NCI-H526 (cell line): ENCODE measurements around the gene PKNOX2.

Experiments used
- DNase-seq, 2 experiments: peaks; one replicate each; lab custom pipeline; 2025; lab: John Stamatoyannopoulos, UW

Gene PKNOX2

DNA sequence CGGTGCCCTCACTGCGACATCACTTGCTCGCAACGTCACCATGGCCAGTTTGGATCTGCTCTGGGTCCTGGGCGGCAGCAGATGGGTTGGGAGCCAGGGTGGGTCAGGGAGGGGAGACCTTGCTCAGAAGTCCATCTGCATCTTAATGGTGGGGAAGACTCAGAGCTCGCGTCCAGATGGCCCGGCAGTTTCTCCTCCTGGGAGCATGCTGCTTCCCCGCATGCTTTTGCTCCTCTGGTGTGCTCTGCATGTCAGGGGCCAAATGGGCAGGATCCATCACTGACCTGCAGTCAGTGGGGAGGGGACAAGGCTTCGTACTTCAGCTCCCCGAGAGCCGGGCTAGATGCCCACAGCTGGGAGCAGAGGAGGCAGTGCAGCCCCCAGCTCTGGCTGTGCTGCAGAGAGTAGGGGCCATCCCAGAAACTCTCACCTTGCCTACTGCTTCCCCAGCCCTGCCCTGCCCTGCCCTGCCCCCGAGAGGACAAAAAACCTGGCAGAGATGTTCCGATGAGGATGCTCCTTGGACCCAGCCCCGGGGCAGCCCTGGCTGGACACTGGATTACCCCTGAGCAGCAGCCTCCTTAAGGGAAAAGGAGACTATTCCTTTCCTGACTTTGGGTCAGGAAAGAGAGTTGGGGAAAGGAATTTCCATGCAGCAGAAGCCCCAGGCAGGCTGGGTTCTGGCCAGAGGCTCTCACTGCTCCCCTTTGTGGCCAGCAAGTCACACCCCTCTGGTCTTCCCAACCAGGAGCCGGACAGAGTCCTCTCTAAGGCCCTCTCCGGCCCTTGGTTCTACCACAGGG lies 149.9 kb downstream of the PKNOX2 start:
- no peak for DNase-seq

DNA sequence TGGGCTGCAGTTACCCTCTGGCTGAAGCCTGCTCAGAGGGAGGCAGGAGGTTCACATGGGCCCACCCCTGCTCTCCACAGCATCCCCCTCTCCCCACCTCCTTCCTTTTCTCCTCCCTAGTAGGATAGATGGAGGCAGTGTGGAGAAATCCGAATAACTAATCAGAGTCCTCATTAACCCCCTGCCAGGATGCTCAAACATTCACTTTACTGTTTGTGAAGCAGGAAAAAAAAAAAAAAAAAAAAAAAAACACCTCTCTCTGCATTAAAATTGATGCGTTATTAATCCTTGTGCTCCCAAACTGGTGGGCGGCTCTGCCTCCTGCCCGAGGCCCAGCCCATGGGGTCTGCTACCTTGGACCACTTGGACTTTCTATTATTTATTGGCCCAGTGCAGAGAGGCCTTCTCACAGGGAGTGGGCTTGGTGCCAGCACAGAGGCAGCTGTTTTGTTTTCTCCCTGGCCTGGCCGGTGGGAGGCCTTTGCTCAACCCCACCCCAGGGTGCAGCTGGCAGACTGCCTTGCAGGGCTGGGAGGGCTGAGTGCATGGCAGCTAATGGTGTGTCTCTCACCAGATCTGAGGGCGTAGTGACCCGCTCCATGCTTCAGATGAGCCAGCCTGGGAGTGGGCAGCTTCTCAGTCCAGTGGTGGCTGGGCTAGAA lies 150.7 kb downstream of the PKNOX2 start:
- no peak for DNase-seq

DNA sequence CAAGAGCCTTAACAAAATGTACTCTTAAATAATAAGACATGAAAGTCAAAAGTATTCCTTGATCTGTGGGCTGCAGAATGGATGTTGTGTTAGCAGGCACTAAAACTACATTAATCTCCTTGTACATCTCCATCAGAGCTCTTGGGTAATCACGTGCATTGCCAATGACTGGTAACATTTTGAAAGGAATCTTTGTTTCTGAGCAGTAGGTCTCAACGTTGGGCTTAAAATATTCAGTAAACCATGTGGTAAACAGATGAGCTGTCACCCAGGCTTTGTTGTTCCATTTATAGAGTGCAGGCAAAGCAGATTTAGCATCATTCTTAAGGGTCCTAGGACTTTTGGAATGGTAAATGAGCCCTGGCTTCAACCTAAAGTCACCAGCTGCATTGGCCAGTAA lies 152.9 kb downstream of the PKNOX2 start:
- no peak for DNase-seq

DNA sequence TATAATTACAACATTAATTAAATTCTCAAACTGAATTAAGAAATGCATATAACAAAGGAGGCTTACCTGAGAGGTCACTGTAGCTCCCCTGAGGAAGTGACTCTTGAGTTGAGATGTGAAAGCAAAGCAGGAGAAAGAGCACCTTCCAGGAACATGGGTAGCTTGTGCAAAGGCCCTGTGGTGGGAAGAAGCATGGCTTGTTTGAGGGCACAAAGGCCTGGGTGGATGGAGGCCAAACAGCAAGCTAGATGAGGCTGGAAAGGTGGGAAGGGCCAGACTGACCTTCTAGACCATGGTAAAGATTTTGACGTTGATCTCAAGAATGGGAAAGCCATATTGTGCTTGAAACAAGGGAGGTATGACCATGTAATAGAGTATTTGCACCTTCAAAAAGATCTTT lies 155.1 kb downstream of the PKNOX2 start:
- DNase-seq: no peak

DNA sequence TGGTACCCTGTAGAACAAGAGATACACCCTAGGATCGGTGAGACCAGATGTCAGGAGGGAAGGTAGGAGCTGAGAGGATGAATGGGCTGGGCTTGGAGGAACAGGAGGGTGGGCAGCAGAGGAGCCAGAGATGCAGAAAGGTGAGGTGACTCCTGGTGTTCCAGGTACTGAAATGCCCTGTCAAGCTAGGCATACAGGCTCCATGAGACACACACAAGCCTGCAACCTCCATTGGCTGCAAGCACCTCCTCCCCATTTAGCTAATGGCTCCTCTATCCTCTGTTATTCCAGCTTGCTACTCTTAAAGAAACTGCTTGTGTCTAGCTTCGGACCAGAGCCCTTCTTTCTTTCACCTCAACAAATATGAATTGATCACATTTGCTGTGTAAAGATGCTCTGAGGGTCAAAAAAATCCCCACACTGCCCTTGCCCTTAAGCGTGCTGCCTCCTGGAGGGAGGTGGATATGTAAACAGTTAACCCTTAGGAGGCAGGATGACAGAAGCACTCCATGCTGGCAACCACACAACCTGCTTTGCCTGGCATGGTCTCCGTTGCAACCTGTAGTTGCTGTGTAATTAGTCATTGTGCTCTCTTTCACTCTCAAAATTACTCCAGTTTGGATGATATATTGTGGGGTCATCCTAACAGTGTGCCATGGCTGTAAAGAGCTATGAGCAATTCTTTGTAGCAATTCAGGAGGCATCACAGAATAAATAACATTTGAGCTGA lies 156.0 kb downstream of the PKNOX2 start:
- no peak for DNase-seq

DNA sequence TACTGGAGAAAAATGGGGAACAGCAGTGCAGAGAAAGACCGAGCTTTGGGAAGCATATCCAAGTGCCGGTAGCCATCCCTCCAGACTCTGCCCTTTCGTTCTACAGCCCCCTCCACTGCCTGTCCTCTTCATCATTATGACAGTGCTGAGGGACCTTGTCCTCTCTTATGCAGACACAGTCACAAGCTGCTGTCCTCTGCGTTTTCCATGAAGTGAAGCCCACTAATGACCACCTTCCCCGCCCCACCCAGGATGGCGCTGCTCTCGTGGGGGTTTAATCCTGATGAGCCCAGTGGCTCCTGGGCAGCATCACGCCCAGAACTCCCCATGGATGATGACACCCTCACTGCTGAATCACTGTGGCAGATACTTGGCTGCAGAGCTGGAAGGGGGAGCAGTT lies 157.7 kb downstream of the PKNOX2 start:
- no peak for DNase-seq

DNA sequence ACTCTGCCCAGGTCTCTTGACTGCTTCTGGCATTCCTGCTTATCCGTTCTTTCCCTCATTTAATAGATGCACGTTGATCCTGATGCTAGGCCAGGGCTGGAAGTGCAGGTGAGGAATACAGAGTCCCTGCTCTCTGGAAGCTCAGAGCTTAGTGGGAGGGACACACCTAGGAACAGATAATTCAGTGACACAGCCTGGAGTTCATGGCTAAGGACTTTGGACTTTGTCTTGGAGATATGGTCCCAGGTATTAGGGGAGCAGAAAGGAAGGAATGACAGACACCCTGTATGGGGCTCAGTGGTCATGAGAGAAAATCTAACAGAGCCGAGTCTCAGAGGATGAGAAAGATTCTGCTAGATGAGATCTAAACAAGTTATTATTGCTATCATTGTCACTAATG lies 160.6 kb downstream of the PKNOX2 start:
- no peak for DNase-seq

DNA sequence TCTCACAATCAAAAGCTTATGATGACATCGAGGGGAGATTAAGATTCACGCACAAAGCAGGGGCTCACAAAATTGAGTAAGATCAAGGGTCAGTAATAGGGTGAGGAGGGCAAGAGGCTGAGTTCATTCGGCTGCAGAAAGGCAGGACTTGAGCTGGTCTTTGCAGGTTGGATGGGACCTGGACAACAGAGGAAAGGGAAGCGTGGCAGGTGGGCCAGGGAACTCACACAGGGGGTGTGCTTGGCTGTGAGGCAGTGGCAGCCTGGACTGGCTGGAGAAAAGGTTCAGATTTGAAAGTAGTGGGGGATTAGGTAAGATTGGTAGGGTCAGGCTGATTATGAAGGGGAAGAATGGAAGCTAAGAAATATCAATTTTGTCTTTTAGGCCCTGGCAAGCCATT lies 161.6 kb downstream of the PKNOX2 start:
- DNase-seq: no peak

DNA sequence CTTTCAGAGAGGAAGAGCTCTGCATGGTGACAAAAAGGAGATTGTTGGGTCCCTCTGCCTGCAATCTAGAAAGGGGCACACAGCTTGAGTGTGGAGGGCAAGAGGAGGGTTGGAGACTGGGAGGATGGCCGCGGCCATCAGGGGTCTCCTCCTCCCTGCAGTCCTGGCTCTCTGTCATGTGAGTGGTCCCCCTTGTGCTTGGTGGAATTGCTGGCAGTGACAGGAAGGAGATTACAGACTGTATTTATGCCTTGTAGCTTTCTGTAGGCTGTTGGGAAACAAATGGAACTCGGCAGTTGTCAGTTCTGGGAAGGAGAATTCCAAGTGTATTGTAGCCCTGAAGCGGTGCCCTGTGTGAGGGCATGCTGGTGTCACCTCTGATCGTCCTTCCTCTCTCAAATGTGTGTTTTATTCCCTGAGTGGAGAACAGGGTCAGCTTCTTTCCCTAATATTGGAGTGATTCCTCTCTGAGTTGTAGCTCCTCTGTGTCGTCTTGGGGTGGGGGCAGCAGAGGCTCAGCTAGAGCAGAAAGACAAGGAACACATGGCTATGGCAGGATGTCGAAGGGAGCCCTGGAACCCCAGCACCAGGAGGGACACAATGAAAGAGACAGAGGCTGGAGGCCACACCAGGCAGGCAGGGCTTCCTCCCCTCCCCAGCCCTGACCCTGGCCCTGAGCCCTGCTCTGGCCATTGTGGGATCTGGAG lies 163.1 kb downstream of the PKNOX2 start:
- no peak for DNase-seq

DNA sequence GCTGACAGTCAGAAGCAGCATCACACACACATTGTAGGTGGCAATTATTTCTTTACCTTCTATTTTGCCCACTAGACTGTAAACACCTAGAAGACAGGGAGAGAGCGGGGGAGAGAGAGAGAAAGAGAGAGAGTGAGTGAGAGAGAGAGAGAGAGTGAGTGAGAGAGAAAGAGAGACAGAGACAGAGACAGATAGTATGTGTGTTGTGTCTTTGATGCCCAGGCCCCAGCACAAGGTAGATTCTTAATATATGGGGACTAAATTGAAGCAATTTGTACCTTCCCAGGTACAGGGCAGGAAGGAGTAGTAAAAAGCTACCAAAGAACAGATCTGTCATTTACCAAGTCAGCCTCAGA lies 163.7 kb downstream of the PKNOX2 start:
- DNase-seq: no peak

DNA sequence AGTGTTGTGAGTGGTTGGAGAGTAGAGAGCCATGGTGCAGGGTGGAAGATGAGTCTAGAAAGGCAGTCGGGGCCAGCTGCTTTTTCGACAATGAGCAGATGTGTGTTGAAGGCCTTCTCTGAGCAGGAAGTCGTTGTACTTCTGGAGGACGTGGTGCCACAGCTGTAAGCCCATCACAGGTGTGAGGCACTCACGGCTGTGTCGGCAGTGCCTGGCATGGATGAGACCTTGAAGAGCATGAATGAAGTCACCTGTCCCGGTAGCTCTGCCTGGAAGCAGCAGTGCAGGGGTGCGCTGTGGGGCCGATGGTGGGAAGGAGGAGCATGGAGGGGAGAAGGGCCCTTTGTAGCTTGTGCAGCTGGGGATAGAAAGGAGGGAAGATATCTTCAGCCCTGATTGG lies 165.2 kb downstream of the PKNOX2 start:
- no peak for DNase-seq

DNA sequence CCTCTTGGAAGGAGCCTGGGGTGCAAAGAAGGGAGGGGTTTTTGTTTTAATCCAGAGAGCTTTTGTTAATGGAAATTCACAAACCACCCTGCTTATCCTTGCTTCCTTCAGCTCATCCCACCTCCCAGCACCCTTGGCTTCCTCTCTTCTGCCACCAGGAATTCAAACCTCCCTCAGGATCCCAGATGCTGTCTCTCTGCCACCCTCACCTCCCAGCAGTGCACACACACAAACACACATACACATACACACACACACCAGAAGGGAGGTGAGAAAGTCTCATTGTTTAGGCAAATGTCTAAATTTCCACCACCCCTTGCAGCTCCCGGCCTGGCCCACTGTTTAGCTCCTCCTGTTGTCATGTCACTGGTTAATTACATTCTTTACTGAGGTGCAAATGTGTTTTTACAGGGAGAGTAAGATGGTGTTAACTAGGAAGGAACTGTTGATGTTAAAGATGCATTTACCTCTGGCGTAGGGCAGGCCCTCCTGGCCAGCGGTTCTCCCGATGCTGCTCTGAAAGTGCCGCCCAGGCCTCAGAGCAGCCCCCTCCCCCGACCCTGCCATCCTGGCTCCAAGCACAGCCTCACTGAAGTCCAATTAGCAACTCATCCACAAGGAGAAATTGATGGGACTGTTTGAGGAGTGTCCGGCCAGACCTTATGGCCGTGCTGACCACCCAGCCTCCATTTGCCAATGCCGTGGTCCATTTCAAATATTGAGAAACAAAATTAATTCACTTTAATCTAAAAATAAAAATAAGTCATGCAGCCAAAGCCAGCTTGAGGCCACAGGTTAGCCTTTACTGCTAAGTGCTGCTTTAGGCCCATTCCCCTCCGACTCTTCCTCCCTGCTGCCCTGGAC lies 166.1 kb downstream of the PKNOX2 start:
- DNase-seq: no peak

DNA sequence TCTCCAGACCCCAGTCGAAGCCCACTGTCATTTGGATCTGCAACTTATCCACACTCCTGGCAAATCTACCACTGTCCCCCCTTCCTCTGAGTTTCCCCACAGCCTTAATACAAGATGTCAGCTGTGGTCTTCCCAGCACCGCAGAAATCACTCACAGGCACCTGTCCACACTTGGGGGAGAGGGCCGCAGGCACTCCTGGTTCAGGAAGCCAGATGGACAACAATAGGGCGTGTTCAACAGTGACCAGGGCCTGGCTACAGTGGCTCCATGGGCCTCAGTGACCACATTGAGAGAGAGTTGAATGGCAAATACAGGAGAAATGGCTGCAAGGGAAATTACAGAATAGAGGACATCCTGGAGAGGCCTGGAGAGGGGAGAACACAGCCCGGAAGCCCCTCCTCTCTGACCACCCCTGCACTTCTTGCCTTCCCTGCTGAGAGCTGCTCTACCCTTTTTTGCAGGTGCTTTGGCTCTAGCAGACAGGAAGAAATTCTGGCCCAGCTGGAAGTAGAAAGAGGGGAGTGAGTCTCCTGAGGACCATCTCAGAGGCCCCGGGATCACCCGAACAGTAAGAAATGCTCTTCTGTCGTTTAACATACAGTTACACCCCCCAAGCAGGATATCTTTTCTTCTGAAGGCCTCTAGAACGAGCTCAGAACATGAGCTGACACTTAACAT lies 166.9 kb downstream of the PKNOX2 start:
- DNase-seq: no peak

DNA sequence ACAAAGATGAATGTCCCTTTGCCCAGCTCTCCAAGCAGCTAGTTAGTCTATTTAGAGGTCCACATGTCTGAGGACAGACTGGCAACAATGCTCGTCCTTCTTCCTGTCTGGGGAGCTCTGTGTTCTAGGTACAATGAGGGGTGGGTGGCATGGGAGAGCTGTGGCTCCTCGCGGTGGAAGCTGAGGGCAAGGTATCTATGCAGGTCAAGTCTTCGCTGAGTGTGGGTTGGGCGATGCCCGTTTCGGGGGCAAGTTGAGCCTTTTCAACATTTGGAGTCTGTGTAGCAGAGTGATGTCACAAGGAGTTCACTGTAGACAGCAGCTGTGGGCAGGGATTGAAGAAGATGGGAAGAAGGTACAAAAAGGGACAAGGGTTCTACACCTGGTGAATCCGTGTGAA lies 168.3 kb downstream of the PKNOX2 start:
- no peak for DNase-seq

DNA sequence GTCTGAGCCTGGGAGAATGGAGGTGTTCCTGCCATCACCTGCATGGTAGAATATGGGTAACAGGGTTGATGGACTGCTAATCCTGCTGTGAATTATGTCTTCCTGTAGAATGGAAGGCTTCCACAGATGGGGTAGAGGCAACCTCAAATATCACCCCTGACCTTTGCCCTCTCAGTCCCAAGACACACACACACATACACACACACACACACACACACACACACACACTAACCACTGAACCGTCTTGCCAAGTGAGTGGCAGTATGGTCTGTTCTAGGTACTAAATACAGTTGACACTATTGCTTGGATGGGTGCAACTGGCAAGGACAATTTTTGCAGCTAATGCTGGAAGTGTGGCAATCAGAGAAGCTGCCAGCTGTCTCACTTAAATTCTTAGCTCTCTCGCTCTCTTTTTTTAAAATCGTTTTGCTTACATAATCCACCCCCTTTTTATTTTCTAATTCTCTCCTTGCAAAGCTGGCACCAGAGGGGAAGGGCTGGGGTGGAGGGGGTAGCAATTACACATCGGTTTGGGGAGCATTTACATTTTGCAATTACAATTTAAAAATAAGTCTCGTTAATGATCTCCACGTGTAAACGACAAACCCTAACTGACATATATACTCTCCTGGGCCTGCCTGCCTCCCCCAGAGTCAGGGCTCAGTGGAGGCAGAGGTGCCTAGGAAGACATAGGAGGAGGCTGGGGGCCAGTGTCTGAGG lies 169.0 kb downstream of the PKNOX2 start:
- DNase-seq: no peak

DNA sequence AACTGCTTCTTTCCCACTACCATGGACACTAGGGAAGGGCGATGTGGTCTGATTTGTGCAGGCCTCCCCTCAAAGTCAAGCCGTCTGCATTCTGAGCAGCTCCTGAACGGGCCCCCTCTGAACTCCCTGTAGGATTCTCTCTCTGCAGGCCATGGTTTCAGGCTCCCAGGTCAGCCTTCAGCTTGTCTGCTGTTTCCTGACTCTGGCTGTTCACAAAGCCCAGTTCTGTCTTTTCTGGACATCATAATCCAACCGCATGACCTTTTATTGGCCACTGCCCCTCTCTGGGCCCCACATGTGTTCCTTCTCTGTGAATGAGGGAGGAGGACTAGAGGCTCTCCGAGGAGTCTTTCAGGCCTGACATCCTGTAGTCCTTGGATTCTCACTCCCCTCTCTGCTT lies 170.6 kb downstream of the PKNOX2 start:
- no peak for DNase-seq

DNA sequence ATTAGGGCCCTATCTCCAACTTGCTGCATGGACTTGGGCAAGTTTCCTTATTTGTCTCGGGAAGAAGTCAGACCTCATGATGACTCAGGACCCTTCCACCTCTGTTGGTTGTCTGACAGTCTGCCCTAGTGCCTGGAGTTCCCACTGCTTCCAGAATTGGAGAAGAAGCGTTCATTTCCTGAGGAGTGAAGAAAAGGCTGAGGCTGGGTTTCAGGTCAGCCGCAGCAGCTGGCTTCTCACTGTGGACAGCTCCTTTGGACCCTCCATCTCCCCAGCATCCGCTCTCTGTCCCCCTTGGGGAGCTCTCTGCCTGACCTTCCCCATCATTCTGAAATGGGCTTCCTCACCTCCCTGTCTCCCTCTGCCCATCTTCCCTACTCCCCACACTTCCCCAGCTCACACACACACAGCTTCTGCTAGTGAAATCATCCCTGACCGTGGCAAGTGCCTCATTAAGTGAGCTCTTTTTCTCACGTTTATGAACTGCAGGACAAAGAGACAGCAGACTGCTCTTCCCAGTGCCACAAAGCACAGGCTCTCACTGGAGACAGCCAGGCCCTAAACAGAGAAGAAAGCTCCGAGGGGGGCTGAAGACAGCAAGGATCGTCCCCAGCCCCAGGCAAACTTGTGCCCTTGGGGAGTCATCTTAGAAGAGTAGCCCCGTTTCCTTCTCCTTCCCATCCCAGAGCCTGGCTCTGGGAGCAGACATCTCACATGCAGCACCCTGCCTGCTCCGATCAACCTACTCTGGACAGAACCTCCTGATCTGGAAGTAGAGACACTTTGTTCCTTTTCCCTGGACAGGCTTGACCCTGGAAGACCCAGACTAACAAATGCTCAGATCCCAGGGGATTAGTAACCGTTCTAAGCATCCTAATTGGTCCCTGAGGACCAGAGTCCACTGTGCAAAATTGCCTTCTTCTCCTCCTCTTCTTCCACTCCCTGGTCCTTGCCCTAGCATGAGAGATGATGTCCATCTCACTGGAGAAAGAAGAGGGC lies 173.6 kb downstream of the PKNOX2 start:
- no peak for DNase-seq

DNA sequence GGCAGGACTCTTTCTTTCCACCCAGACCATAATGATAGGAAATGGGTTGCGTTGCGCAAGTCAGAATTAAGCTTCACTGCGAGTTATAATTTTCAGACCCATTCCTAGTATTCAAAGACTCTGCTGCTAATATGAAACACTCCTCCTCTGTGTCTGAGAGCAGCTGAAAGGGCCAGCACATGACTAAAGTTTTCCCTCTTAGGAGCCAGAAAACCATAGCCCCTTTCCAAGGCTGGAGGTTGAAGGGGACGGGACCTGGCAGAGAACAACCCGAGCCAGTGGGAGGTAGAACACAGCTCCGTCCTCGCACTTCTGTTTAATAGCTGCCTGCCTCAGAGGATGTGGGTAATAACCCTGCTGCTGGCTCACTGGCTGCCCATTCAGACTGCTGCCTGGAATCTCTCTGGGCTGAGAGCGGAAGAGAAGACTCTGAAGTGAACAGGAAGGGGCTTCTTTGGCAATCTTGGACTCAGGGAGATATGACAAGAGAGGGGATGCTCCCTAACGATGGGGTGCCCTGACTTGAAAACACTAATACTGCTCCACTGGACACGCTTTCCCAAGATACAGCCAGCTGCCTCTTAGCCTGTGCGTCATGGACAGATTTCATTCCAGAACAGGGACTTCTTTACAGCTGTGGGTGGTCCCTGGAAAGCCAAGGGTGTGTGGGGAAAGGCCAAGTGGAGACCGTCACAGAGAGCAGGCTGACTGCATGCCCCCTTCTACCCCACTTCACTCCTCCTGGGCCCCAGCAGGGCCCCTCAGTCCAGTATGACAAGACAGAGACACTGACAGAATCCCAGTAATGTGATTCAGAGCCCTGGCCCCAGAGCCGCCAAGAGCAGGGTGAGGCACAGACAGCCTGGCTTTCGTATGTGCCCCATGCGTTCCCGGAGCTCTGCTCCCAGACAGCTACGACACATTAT lies 174.6 kb downstream of the PKNOX2 start:
- no peak for DNase-seq
